ENCODE measurements around the gene FBXO42.

DNA sequence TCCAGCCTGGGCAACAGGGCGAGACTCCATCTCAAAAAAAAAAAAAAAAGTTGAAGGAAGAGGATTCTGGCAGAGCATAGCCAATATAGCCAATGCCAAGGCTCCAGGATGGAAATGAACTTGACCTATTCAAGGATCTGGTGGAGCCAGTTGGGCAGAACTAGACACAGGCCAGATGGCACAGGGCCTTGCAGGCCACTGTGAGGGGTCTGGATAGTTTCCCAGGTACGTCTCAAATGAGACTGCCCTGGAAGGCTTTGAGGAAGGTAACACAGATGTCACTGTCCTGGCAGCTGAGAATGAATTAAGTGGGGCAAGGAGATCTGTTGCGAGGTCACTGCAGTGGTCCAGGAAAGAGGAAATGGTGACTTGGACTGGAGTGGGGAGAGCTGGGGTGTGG is 127.8 kb downstream of the FBXO42 start:
- TF ChIP-seq, protein P1, sequence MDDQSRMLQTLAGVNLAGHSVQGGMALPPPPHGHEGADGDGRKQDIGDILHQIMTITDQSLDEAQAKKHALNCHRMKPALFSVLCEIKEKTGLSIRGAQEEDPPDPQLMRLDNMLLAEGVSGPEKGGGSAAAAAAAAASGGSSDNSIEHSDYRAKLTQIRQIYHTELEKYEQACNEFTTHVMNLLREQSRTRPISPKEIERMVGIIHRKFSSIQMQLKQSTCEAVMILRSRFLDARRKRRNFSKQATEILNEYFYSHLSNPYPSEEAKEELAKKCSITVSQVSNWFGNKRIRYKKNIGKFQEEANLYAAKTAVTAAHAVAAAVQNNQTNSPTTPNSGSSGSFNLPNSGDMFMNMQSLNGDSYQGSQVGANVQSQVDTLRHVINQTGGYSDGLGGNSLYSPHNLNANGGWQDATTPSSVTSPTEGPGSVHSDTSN (IDR thresholded peaks at IDR 0.05): no peak
- TF ChIP-seq, protein P2, sequence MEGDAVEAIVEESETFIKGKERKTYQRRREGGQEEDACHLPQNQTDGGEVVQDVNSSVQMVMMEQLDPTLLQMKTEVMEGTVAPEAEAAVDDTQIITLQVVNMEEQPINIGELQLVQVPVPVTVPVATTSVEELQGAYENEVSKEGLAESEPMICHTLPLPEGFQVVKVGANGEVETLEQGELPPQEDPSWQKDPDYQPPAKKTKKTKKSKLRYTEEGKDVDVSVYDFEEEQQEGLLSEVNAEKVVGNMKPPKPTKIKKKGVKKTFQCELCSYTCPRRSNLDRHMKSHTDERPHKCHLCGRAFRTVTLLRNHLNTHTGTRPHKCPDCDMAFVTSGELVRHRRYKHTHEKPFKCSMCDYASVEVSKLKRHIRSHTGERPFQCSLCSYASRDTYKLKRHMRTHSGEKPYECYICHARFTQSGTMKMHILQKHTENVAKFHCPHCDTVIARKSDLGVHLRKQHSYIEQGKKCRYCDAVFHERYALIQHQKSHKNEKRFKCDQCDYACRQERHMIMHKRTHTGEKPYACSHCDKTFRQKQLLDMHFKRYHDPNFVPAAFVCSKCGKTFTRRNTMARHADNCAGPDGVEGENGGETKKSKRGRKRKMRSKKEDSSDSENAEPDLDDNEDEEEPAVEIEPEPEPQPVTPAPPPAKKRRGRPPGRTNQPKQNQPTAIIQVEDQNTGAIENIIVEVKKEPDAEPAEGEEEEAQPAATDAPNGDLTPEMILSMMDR (IDR thresholded peaks at IDR 0.05): no peak
- no peak for TF ChIP-seq MYC (IDR thresholded peaks at IDR 0.05; ENCODE audit: borderline replicate concordance, low read length)
- TF ChIP-seq MAZ (IDR thresholded peaks at IDR 0.05; ENCODE audit: borderline replicate concordance, low read depth, low read length): no peak
- no peak for TF ChIP-seq POLR2A (IDR thresholded peaks at IDR 0.05; ENCODE audit: low read length)
- no peak for TF ChIP-seq EP300 (IDR thresholded peaks at IDR 0.05)
- TF ChIP-seq POLR2AphosphoS2 (conservative IDR thresholded peaks at IDR 0.05; ENCODE audit: low read length): no peak
